ENCODE measurements around the gene APP.

Gene APP

GRCh38 chr21:26170471-26171257, at the start of gene APP:
Gene APP, minus strand, starts transcription at chr21:26170770. Its CDS starts 150 bp downstream, at chr21:26170620.
- peak; percentile 92 for DNase-seq

GRCh38 chr21:26212220-26212619, 41.6 kb upstream of the APP start:
- no peak for DNase-seq

DNA sequence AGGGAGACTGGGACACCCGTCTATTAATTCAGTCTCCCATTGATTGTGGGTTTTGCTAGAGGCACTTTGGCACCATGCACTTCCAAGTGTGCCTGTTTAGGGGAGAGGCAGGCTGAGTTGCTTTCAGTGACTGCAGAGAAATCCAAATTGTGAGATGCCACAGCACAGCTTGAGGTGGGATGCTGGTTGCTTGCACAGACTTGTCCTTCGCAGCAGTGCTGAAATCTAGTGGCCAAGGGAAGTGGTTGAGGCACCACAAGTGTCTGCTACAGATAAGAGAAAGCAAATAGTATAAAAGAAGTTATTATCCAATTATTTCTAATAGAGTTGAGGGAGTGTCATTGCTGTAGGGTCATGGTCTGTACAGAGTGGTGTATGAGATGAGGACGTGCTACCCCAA, 40.0 kb upstream of the APP start:
- DNase-seq, result no peak

- no peak for DNase-seq
These were observed 36.5 kb upstream of the APP start for GRCh38 chr21:26207021-26207420.

DNA sequence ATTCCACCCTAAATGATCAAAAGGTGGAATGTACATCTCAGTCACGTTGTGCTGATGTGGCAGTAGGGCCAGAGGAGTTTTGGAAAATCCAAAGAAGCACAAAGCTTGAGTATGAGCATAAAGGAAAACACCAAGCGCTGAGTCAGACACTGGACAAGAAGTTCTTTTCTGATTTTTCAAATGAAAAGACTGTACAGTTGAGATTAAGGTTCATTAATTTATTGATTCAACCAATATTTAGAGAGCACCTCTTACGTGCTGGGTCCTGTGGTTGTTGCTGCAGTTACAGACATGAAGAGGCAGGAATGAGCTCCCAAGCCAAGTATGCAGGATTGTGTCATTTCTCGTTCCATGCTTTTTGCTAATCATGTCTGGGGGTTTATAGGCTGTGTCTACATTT, 28.9 kb upstream of the APP start:
- DNase-seq, result no peak

DNA sequence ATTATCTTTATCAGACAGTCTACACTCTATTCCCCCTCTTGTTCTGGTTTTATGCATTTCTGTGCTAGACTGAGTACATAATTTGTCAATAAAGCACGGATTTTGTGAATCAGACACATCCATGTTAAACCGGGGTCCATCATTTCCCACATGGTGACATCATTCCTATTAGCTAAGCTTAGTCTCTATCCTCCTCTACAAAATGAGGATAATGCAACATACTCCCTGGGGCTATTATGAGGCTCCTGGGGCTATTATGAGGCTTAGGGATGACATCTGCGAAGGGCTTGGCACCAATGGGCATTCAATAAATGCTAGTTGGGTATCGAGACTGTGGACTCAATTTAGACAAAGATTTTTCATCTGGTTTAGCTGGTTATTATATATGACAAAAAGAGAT, 25.1 kb upstream of the APP start:
- DNase-seq, result no peak

DNA sequence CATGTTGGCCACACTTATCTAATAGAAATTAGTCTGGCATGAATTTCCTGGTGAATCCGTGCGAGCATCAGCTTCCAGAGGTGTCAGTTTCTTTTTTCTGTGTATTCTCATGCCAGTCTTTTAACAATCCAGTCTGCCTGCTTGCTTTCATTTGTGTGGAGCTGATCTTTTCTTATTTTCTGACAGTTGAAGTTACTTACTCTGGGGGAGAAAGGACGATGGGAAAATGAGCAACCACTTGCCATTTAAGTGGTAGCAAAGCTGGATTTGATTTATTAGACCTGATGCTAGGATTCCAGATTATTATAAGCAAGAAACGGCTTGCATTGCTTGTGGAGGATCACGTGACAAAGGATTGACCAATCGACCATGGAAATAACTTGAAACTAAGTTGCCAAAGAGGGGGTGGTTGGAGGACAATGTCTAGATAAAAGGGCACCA, 24.3 kb upstream of the APP start:
- DNase-seq, result no peak

- no peak for DNase-seq
These were observed 23.8 kb upstream of the APP start for GRCh38 chr21:26194326-26194725.

DNA sequence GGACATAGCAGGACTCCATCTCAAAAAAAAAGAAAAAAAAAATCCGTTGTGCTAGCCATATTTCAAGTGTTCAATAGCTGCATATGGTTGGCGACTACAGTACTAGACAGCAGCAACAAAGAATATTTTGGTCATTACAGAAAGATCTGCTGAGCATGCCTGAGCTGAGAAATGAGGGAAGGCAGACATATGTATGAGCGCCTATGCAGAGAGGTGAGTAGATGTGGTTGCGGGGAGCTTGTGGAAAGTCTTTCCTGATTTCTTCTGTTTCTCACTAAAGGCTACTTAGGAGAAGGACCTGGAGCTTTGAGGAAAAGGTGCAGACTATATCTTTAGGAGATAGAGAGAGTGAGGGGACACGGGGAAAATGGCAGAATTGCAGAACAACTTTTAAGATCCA, 21.0 kb upstream of the APP start:
- DNase-seq, result no peak

- no peak for DNase-seq
These were observed 17.9 kb upstream of the APP start for GRCh38 chr21:26188422-26188821.

- DNase-seq, result no peak
These were observed 14.9 kb upstream of the APP start for GRCh38 chr21:26185446-26185845.

GRCh38 chr21:26185021-26185420, 14.5 kb upstream of the APP start:
- DNase-seq, result no peak

GRCh38 chr21:26179501-26179900, 8.9 kb upstream of the APP start:
- no peak for DNase-seq

DNA sequence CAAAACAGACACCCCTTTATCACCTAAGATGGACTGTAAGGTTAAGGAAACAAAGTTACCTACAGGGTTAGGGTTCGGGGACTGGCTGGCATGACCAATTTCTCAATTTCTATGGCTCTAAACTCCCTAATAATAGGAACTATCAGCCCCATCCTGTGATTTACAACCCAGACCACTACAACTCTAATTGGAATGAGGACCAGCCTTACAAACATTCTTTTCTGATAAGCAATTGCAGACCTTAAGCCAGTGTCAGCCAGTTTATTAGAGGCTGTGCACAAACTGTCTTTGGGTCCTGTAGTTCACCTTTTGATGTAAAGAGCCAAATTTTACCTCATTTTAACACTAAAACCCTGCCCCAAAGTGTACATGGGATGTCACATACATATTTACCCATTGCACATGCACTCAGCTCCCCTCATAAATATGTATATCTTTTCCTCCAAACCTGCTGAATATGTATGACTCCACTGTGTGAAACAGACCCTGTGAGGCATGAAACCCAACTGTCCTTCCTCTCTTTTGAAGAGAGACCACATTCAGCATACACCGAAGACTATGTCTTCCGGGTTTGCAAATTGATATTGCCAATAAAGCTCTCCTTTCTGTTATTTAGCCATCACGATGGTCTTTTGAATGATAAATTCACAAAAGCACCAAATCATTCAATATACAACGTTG, 7.3 kb upstream of the APP start:
- DNase-seq, result no peak

DNA sequence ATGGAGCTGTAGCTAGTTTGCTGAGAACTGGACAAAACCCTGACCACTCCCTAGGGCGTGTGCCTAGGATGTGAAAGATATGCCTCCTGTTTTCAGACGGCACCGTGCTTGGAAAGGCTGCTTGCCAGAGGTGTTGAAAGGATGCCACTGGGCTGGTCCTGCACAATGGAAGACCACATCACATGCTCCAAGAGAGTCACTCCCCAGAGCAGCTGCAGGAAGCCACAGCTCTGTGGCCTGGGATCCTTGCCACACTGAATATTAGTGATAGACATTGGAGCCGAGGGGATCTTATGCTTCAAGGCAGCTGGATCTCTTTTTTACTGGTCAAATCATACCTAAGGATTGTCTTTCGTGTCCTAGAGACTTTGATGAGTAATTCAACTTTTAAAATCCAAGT, 6.6 kb upstream of the APP start:
- DNase-seq, result peak; percentile 23

DNA sequence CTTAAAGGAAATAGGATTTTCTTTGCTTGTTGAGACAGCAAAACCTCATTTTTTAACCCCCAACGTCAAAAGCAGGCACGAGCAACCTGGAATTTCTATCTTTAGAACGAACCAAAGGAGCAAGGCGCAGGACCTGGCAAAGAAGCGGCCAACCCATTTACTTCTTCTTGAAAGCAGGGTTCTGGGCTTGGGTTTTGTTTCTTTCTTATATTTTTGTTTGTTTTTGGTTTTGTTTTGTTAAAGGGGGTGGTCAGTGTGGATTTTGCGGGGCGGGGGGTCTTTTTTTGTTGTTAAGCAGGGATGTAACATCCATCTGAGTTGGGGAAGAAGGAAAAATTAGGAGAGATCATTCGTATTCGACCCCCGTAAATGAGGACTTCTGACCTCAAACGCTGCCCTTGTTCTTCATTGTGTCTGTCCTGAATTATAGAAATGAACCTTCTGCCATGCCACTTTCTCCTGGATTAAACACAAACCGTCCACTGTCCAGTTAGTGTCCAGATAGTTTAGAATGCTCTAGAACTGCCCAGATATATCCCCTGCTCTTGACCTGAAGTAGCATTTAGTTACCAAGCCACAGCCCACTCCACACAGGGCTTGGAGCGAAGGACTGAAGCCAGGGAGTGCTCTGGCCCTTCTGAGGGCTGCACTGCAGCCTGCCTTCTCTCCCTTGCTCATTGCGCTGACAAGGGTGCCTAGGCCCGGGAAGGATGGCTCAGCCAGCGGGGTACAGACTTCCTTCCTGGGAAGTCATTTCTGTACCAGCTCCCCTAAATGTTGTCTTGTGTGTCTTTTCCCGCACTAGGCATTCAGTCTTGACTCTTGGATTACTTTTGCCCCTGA, 909 bp upstream of the APP start:
- DNase-seq, result no peak

GRCh38 chr21:26169611-26170470, 729 bp downstream of the APP start:
- peak; percentile 73 for DNase-seq

DNA sequence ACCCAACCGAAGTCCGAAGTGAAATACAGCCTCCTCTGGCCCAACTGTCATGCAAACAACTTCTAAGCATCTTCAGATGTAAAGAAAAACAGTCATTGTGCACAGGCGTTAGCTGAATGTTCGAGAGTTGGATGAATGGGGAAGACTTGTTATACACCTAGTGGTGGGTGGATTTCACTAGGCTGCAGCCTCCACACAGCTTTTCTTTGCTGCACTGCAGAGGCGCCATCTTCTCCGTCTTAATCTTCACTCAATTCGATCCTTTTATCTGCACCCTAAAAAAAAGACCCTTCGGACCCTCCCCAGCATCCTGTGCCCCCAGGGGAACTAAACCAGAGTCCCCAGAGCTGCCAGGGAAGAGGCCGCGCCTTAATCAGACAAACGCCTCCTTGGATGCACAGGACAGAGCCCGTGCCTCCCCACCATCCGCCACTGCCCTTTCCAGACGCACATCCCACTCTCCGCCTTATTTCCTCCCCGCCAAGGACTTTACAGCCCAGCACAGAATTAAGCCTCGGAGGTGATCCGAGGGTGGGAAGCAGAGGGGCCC, 1.4 kb downstream of the APP start:
- peak; percentile 63 for DNase-seq

- no peak for DNase-seq
These were observed 2.2 kb downstream of the APP start for GRCh38 chr21:26168371-26168770.

DNA sequence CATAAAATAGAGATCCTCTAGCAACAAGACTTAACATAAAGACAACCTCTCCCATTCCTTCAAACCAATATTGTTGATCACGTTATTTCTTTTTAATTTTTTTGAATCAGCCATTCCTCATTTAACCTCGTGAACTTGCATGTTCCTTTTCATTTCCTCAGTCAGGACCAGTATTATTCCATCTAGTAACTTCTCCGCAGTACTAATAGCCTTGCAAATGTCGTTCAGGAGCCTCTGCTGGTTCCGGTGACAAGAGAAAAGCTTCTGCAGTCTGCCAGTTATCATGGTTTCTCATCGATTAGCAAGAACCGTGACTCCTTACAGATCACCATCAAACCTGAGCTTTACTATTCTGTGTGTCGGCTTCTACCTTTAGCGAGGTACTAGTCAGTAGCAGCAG, 3.0 kb downstream of the APP start:
- DNase-seq, result no peak

DNA sequence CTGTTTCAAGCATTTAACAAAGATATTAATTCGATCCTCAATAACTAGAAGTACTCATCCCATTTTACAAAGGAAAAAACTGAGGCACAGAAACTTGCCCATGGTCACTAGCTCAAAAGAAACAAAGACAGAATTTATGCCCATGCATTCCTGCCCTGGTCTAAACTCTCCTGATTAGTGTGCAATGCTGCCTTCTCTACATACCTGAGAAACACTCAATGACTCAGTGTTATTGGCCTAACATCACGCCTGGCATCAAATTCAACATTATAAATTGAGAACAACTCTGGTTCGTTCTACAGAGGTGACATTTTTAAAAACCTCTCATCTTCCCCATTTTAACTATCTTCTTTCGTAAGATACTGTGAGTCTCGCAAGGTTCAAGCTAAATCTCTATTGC, 5.2 kb downstream of the APP start:
- DNase-seq, result no peak

- no peak for DNase-seq
These were observed 6.3 kb downstream of the APP start for GRCh38 chr21:26164311-26164710.
